Measurements from ENCODE around the gene TMEM170A.
"Not testable (repeated sequence)": the region's sequence is repeated elsewhere in the genome, so short reads cannot be mapped to it uniquely, and the experiment has no call there.

The TMEM170A gene

DNA sequence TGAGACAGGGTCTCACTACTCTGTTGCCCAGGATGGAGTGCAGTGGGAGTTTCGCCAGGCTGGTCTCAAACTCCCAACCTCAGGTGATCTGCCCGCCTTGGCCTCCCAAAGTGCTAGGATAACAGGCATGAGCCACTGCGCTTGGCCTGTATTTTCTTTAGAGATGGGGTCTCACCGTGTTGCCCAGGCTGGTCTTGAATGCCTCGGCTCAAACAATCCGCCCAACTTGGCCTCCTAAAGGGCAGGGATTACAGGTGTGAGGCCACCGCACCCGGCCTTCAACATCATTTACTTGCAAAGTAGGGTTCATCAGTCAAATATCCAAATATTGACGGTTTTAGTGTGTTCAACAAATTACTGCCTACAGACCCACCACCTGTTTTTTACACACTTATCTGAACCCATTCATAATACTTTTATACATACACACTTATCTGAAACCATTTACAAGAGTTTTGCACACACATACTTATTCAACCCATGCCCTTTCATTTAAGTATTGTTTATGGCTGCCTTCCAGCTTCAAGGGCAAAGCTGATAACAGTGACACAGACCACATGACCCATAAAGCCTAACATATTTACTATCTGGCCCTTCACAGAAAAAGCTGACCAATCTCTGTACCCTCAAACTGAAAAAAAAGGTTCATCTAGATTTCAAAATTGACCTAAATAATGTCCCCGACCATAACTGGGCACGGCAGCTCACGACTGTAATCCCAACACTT lies 11.9 kb downstream of the TMEM170A start:
- DNase-seq (ENCODE audit: low read depth): no peak

DNA sequence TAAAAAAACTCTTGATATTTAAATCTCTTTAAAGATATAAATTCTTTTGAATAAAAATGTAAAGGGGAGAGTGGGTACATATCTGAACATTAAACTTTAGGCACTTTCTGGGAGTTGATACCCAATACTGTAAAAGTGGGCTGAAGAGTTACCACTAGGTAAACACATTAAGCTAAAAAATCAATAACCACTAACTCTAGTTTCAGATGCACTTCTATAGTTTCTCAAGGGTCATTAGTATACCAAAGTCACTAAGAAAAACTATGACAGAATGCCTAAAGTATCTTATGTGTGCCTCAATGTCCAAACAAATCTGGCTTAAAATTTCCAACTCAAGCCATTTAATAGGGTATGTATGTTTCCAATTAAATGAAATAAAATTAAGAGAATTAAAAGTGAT lies 18.1 kb downstream of the TMEM170A start:
- no peak for DNase-seq (ENCODE audit: low read depth)

DNA sequence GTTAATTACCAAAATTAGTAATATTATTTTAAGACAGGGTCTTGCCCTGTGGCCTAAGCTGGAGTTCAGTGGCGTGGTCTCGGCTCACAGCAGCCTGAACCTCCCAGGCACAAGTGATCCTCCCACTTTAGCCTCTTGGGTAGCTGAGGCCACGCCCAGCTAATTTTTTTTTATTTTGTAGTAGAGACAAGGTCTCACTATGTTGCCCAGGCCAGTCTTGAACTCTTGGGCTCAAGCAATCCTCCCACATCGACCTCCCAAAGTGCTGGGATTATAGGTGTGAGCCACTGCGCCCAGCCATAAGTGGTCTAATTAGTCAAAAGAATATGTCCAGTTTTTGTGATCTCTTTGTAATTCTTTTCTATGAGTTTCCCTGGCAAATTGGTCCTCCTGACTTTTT lies 19.2 kb downstream of the TMEM170A start:
- DNase-seq (ENCODE audit: low read depth): no peak

DNA sequence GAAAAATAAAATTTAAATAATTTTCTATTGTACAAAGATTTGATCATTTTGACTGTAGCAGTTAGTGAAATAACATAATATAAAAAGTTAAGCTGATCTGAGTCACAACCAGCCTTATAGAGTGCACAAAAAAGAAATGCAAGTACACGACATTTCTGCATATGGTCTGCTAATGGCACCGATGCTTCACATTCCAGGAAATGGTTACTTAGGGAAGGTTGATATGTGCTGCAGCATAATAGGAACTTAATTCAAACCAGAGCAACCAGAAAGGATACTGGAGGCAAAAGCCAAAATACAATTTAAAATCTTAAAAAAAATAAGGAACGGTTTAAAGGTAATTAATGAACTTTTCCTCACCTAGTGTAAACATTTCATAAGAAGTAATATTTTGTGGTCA lies 21.2 kb downstream of the TMEM170A start:
- DNase-seq (ENCODE audit: low read depth): no peak

DNA sequence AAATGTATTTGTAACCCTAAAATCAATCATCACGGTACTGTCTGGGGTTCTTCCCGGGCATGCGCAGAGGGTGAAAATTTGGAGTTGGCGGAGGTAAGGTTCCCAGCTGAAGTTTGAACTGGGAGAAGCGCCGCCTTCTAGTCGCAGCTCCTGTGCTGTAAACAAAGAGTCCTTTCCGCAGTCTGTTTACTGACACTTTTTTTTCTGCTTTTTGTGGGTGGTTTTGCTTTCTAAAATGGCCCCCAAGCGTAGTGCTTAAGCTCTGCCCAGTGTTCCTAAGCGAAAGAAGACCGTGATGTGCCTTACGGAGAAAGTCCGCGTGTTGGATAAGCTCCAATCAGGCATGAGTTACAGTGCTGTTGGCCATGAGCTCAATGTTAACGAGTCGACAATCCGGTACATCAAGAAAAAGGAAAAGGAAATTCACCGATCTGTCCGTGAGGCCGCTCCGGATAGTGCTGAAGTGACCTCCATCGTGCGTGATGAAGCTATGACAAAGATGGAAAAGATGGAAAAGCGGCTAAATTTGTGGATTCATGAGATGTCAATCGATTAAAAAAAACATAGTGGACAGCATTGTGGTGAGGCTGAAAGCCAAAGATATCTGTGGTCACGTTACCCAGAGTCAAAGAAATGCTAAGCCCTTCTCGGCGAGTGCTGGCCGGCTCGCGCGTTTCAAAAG lies 30.6 kb downstream of the TMEM170A start:
- peak; percentile 67 for DNase-seq (ENCODE audit: low read depth)

DNA sequence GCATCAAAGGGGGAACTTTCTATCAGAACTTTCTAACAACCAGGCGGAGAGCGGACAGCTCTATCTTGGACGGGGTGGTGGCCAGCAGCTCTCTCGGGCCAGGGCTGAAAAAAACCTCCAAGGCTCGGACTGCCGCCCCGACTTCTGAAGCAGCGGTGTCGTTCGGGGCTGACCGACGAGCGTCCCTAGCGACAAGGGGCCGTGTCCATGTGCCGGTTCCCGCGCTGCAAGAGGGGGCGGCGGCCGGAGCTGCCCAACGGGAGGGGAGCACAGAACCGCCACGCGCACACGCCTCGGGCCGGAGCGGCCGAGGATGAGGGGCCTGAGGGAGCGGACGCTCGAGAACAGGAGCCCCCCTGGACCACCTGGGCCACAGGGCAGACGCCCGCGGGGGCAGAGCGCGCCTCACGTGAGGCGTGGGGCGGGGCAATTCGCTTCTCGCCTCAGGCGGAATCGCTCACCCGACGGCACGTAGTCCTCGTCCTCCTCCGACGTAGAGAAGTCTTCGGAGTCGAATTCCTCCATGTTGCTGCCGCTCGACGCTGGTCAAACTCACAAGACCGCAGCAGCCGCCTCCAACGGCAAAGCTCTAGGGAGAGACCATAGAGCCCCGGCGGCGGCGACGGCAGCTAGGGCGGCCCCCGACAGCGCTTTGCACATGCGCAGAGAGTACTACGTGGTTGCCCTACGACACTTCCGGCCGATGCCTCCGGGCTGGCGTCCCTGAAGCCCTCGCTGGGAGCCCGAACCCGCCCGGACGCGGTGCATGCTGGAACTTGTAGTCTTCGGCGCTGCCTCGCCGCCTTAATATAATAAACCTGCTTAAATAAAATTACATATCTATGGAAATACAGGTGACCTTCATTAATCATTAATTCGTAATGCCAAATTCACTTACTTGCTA lies 31.4 kb downstream of the TMEM170A start, which contains the start of gene CFDP1:
TSS of gene CFDP1 (minus strand) at position 676 of the 904 bp plus-strand sequence. CDS start at position 525, 151 bp downstream.
- DNase-seq (ENCODE audit: low read depth): peak; percentile 83

DNA sequence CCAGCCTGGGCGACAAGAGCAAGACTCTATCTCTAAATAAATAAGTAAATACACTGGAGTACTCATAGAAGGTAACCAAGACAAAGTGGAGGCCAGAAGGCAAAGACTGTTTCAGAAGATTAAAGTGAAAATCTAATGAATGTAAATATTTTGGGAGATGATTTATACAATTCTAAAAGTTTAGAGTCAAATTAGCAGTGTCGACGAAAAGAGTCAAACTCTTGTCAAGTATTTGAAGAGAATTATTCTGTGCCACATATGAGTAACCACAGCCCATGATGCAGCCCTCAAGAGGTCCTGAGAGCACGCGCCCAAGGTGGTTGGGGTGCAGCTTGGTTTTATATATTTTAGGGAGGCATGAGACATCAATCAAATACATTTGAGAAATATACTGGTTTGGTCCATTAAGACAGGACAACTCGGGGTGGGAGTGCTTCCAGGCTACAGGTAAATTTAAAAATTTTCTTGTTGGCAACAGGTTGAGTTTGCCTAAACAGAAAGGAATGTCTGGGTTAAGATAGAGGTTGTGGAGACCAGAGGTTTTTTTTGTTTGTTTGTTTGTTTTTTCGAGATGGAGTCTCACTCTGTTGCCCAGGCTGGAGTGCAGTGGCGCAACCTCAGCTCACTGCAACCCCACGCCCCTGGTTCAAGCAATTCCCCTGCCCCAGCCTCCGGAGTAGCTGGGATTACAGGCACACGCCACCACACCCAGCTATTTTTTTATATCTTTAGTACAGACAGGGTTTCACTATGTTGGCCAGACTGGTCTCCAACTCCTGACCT lies 34.7 kb downstream of the TMEM170A start:
- DNase-seq (ENCODE audit: low read depth): no peak

DNA sequence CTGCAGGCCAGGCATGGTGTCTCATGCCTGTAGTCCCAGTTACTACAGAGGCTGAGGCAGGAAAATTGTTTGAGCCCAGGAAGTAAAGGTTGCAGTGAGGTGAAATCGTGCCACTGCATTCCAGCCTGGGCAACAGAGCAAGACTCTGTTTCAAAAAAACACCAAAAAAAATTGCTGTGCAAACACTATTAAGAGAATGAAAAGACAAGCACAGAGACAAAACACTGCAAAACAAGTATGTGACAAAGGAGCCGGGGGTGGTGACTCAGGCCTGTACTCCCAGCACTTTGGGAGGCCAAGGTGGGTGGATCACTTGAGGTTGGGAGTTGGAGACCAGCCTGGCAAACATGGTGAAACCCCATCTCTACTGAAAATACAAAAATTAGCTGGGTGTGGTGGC lies 38.0 kb downstream of the TMEM170A start:
- not testable (repeated sequence) for DNase-seq (ENCODE audit: low read depth)

DNA sequence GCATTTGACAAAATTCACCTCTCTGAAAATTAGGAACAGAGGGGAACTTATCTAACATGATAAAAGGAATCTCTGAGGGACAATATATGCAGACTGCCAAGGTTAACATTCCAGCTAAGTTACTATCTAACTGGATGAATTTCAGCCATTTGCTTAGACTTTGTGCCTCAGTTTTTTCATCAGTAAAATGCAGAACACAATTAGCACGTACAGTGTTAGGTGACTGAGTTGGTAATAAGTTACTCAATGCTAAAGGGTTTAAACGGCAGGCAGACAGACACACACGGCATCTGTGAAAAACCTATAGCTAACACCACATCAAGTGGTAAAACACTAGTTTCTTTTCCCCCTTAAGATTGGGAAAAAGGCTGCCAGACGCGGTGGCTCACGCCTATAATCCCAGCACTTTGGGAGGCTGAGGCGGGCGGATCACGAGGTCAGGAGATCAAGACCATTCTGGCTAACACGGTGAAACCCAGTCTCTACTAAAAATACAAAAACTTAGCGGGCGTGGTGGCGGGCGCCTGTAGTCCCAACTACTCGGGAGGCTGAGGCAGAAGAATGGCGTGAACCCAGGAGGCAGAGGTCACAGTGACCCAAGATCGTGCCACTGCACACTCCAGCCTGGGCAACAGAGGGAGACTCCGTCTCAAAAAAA lies 40.3 kb downstream of the TMEM170A start:
- DNase-seq (ENCODE audit: low read depth): not testable (repeated sequence)

DNA sequence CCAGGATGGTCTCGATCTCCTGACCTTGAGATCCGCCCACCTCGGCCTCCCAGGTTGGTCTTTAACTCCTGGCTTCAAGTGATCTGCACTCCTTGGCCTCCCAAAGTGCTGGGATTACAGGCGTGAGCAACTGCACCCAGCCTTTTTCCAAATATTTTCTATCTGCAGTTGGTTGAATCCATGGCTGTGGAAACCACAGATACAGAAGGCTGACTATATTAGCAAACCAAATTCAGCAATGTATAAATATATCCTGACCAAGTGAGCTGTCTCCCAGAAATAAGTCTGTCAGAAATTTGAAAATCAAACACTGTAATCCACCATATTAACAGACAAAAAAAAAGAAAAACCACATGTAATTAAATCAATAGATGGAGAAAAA lies 40.8 kb downstream of the TMEM170A start:
- no peak for DNase-seq (ENCODE audit: low read depth)

DNA sequence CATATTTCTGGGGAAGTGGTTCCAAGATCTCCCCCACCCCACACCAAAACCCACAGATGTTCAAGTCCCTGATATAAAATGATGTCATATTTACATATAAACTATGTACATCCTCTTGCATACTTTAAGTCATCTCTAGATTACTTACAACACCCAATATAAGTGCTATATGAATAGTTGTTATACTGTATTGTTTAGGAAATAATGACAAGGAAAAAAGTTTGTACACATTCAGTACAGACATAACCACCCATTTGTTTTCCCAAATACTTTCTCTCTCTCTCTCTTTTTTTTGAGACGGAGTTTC lies 42.7 kb downstream of the TMEM170A start:
- no peak for DNase-seq (ENCODE audit: low read depth)

DNA sequence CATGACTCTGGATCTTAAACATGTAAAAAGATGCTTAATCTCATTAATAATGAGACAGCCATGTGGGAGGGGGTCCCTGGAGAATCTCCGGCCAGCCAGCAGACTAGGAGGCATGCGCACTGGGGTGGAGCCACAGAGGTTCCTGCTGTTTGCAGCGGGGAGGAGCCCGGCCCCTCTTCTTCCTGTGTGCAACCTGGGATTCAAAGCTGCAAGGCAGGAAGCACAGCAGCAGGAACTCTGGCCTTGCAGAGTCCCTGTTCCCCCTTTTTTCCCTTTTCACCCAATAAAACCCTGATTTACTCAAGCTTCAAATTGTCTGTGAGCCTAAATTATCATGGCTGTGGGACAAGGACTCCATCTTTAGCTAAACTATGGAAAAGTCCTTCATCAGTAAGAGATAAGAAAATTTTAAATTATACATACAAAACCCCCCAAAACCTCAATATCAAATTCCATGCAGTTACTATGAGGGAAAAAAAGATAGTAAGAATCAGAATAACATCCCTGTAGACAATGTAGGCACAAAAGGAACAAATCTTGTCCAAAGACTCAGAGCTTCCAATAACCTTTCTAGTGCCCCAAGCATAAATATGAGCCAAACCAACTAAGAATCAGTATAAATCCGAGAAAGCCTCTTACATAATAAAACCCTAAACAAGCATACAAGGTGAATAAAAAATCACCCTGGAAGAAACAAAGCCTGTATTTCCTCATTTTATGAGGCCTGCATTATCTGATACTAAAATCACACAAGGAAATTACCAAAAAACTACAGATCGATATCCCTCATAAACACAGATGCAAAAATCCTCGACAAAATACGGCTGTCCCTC lies 43.3 kb downstream of the TMEM170A start:
- DNase-seq (ENCODE audit: low read depth): peak; percentile 22

DNA sequence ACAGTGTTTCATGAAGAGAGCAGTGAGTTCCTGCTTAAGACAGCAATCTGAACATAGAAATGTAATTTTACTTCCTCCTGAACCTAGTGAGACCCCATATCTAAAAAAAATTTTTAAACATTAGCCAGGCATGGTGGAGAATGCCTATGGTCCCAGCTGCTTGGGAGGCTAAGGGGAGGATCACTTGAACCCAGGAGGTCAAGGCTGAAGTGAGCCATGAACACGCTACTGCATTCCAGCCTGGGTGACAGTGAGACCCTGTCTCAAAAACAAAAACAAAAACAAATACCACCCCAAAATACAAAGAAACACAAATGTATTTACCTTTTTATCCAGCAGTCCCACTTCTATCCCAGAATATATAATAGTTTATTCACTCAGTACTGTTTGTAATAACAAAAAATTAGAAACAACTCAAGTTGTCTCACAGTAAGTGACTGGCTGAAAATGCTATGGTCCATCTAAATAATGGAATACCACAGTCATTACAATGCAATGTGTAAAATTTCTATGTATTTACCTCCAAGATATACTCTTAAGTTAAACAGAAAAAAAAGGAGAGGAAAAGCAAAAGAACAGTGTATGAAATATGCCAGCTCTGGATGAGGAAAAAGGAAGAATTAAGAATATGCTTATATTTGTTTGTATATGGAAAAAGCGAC lies 47.5 kb downstream of the TMEM170A start:
- no peak for DNase-seq (ENCODE audit: low read depth)

DNA sequence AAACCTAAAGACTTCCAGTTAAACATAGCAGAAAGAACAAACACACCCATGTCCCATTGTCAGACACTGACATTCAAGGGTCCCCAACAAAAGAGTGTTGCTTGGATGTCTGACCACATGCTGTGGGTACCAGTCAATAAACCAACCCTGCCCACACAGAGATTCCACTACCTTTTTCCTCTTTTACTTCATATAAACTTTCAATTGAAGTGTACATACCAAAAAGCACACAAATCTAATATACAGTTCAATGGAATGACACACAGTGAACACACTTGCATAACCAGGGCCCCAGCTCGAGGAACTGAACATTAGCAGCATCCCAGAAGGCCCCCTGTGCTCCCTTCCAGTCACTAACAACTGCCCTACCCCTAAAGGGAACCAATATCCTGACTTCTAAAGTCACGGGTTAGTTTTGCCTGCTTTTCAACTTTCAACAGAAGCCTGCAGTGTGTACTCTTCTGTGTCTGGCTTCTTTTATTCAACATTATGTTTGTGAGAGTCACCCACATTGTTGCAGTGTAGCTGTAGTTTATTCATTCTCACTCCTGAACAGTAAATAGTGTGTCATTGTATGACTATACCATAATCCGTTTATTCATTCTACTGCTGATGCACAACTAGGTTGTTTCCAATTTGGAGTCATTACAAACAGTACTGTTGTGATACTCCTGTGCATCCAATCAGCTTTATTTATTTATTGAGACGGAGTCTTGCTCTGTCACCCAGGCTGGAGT lies 49.2 kb downstream of the TMEM170A start:
- no peak for DNase-seq (ENCODE audit: low read depth)

DNA sequence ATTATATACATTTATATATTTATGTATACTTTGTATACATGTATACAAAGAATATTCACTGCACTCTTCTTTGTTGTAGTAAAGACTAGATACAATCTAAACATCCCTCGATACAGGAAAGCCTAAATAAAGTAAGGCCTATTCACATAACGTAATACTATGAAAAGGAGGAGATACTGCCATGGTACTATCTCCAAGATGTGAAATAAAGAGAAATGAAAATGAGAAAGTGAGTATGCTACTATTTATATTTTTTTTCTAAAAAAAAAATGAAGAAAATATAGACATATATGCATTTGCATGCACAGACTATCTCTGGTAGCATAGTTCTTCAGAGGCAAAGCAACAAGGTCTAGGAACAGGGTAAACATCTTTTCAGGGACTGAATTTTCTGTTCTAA lies 50.5 kb downstream of the TMEM170A start:
- DNase-seq (ENCODE audit: low read depth): no peak

DNA sequence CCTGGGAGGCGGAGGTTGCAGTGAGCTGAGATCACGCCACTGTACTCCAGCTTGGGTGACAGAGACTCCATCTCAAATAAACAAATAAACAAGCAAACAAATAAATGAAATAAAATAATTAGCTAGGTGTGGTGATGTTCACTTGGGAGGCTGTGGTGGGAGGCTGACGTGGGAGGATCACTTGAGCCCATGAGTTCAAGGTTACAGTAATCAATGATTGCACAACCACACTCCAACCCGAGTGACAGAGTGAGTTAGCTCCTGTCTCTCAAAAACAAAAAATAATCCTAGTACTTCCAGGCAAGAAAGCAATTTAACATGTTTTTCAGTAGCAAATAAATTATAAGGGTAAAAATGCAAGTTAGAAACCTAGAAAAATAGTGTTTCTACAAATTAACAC lies 57.5 kb downstream of the TMEM170A start:
- DNase-seq (ENCODE audit: low read depth): no peak

DNA sequence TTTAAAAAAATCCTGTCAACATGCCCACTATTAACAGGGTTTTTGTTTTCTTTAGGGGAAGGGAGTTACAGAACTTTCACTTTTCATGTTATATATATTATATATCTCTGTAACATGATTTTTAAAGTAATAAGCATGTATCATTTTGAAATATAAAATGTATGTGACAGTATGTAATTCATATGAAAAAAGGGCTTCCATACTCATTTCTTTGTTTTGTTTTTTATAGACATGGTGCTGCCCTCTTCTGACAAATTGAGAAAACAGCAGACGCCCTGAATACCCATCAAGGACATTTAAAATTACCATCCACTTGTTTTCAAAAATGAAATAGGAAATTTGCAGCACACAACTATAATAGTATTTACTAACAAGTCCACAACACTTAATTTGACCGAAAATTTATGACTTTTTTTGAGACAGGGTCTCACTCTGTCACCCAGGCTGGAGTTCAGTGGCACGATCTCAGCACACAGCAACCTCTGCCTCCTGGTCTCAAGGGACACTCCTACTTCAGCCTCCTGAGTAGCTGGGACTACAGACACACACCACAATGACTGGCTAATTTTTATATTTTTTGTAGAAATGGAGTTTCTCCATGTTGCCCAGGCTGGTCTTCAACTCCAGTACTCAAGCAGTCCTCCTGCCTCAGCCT lies 61.5 kb downstream of the TMEM170A start:
- DNase-seq (ENCODE audit: low read depth): no peak

DNA sequence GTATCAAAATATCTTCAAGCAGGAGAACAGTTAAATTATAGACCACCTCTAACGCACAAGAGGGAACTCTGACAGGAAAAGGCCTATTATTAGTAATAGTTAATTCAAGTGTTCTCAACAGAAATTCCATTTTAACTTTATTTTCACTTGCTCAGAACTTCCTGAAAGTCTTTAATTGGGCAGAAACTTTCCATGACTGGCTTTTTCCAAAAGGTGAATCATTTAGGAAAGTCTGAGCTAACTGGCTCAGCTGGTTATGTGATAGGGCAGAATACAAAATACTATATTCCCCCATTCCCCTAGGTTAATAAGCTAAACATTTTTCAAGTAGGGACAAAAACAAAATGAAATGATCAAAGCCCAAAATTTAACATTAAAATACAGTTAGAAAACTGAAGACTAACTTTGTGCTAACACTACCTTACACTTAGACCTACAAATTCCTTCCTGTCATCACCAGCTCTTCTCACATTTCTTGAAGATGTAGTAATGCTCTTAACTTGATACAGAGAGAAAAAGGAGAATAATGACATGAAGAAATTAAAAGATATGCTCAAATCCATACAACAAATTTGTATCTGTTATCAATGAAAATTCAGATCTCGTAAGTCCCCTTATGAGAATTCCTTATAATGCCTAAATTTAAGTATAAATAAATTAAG lies 62.2 kb downstream of the TMEM170A start:
- DNase-seq (ENCODE audit: low read depth): no peak

All from CMK (cell line).